ENCODE data around the gene RAF1. TPM values are rescaled to one million over a fixed set of nuclear protein-coding genes. Genes with fewer than 3 reads are reported as not detected.
"Not testable (repeated sequence)": the region's sequence is repeated elsewhere in the genome, so short reads cannot be mapped to it uniquely, and the experiment has no call there.

Gene RAF1
- total RNA-seq, 1 experiment from 2014 or later, result 130 TPM

GRCh38 chr3:12705981-12706380 lies 42.1 kb upstream of the RAF1 start:
- H3K27me3 ChIP-seq (replicated peaks; ENCODE audit: insufficient read depth, low read depth, low read length, poor library complexity), result no peaks in the 10 kb centered on the region
- no peak overlapping the region for H3K4me3 ChIP-seq (ENCODE audit: low read depth, low read length, poor library complexity, severe bottlenecking)
- CTCF ChIA-PET, result no interaction called here
- no TSS peak for BruUV-seq (replicated peaks)
- H3K27ac ChIP-seq (ENCODE audit: low read depth, low read length, poor library complexity, severe bottlenecking), result no peak overlapping the region
- no peaks in the 10 kb centered on the region for H3K36me3 ChIP-seq (ENCODE audit: insufficient read depth, low read length, poor library complexity, severe bottlenecking)
- no peaks in the 10 kb centered on the region for H3K9me3 ChIP-seq (ENCODE audit: low read depth, low read length, poor library complexity, severe bottlenecking)
- intact Hi-C loops (cut with micrococcal nuclease; ENCODE audit: unreplicated experiment), result loop anchor here (10.0 kb wide), 1 partner anchor 189 kb away; no protein-coding TSS in a partner anchor
- POLR2A ChIA-PET (ENCODE audit: low non-redundant PET), result interaction anchor here (0.5 kb wide), 1 partner anchor 9 kb away, joined by 3 read pairs; no protein-coding TSS in a partner anchor
- no peak for DNase-seq (ENCODE audit: low spot score)
- no peak for TF ChIP-seq EZH2 (IDR thresholded peaks at IDR 0.05; ENCODE audit: borderline replicate concordance, low read depth, low read length, poor library complexity, severe bottlenecking)
- TF ChIP-seq, protein P1, sequence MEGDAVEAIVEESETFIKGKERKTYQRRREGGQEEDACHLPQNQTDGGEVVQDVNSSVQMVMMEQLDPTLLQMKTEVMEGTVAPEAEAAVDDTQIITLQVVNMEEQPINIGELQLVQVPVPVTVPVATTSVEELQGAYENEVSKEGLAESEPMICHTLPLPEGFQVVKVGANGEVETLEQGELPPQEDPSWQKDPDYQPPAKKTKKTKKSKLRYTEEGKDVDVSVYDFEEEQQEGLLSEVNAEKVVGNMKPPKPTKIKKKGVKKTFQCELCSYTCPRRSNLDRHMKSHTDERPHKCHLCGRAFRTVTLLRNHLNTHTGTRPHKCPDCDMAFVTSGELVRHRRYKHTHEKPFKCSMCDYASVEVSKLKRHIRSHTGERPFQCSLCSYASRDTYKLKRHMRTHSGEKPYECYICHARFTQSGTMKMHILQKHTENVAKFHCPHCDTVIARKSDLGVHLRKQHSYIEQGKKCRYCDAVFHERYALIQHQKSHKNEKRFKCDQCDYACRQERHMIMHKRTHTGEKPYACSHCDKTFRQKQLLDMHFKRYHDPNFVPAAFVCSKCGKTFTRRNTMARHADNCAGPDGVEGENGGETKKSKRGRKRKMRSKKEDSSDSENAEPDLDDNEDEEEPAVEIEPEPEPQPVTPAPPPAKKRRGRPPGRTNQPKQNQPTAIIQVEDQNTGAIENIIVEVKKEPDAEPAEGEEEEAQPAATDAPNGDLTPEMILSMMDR (conservative IDR thresholded peaks at IDR 0.05; ENCODE audit: low read depth, low read length), result no peak
- H3K4me1 ChIP-seq (ENCODE audit: insufficient read depth, low read length, poor library complexity, severe bottlenecking), result no peaks in the 10 kb centered on the region

GRCh38 chr3:12705374-12705926 lies 41.5 kb upstream of the RAF1 start:
- Histone ChIP-seq H3K4me3 (ENCODE audit: low read depth, low read length, poor library complexity, severe bottlenecking) (no peak overlapping the region), H3K27ac (ENCODE audit: low read depth, low read length, poor library complexity, severe bottlenecking) (no peak overlapping the region), H3K36me3 (ENCODE audit: insufficient read depth, low read length, poor library complexity, severe bottlenecking) (no peaks in the 10 kb centered on the region), H3K9me3 (ENCODE audit: low read depth, low read length, poor library complexity, severe bottlenecking) (no peaks in the 10 kb centered on the region), H3K4me1 (ENCODE audit: insufficient read depth, low read length, poor library complexity, severe bottlenecking) (no peaks in the 10 kb centered on the region), H3K27me3 (replicated peaks; ENCODE audit: insufficient read depth, low read depth, low read length, poor library complexity) (no peaks in the 10 kb centered on the region)
- no peak for DNase-seq (ENCODE audit: low spot score)
- intact Hi-C loops (cut with micrococcal nuclease; ENCODE audit: unreplicated experiment), result loop anchor here (10.0 kb wide), 1 partner anchor 189 kb away; no protein-coding TSS in a partner anchor
- TF ChIP-seq EZH2 (IDR thresholded peaks at IDR 0.05; ENCODE audit: borderline replicate concordance, low read depth, low read length, poor library complexity, severe bottlenecking), result no peak
- TF ChIP-seq, protein P1 (conservative IDR thresholded peaks at IDR 0.05; ENCODE audit: low read depth, low read length), result no peak
- ChIA-PET POLR2A (ENCODE audit: low non-redundant PET) (interaction anchor here (0.5 kb wide), 1 partner anchor 10 kb away, joined by 3 read pairs; no protein-coding TSS in a partner anchor), CTCF (no interaction called here)
- BruUV-seq (replicated peaks), result no TSS peak

GRCh38 chr3:12702501-12702900 lies 38.6 kb upstream of the RAF1 start:
- DNase-seq (ENCODE audit: low spot score), result no peak
- Histone ChIP-seq H3K4me3 (ENCODE audit: low read depth, low read length, poor library complexity, severe bottlenecking) (no peak overlapping the region), H3K27me3 (replicated peaks; ENCODE audit: insufficient read depth, low read depth, low read length, poor library complexity) (no peaks in the 10 kb centered on the region), H3K27ac (ENCODE audit: low read depth, low read length, poor library complexity, severe bottlenecking) (no peak overlapping the region), H3K9me3 (ENCODE audit: low read depth, low read length, poor library complexity, severe bottlenecking) (no peaks in the 10 kb centered on the region), H3K4me1 (ENCODE audit: insufficient read depth, low read length, poor library complexity, severe bottlenecking) (no peaks in the 10 kb centered on the region), H3K36me3 (ENCODE audit: insufficient read depth, low read length, poor library complexity, severe bottlenecking) (no peaks in the 10 kb centered on the region)
- ChIA-PET CTCF (no interaction called here), POLR2A (ENCODE audit: low non-redundant PET) (no interaction called here)
- no TSS peak for BruUV-seq (replicated peaks)
- TF ChIP-seq EZH2 (IDR thresholded peaks at IDR 0.05; ENCODE audit: borderline replicate concordance, low read depth, low read length, poor library complexity, severe bottlenecking), result no peak
- TF ChIP-seq, protein P1 (conservative IDR thresholded peaks at IDR 0.05; ENCODE audit: low read depth, low read length), result no peak
- intact Hi-C loops (cut with micrococcal nuclease; ENCODE audit: unreplicated experiment), result loop anchor here (10.0 kb wide), 1 partner anchor 192 kb away; no protein-coding TSS in a partner anchor

DNA sequence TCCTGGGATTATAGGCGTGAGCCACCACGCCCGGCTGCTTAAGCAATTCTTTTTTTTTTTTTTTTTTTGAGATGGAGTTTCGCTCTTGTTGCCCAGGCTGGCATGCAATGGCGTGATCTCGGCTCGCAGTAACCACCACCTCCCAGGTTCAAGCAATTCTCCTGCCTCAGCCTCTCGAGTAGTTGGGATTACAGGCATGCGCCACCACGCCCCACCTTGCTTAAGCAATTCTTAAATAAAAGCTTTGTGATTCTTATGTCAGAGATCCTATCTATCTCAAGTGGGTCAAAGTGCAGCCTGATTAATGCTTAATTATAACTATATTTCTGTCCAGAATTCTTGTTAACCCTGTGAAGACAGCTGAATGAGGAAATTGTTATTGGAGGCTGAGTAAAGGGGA lies 37.7 kb upstream of the RAF1 start:
- POLR2A ChIA-PET (ENCODE audit: low non-redundant PET); BruUV-seq (replicated peaks); H3K4me3 ChIP-seq (ENCODE audit: low read depth, low read length, poor library complexity, severe bottlenecking); H3K9me3 ChIP-seq (ENCODE audit: low read depth, low read length, poor library complexity, severe bottlenecking); H3K4me1 ChIP-seq (ENCODE audit: insufficient read depth, low read length, poor library complexity, severe bottlenecking); H3K27me3 ChIP-seq (replicated peaks; ENCODE audit: insufficient read depth, low read depth, low read length, poor library complexity); H3K27ac ChIP-seq (ENCODE audit: low read depth, low read length, poor library complexity, severe bottlenecking); DNase-seq (ENCODE audit: low spot score); CTCF ChIA-PET; H3K36me3 ChIP-seq (ENCODE audit: insufficient read depth, low read length, poor library complexity, severe bottlenecking): not testable (repeated sequence)
- intact Hi-C loops (cut with micrococcal nuclease; ENCODE audit: unreplicated experiment), result loop anchor here (10.0 kb wide), 1 partner anchor 193 kb away; no protein-coding TSS in a partner anchor

Data from A673 (cell line).